HCT116 (cell line): ENCODE results near the gene CORO6. TPM values are rescaled to one million over a fixed set of nuclear protein-coding genes. Genes with fewer than 3 reads are reported as not detected.
A peak's percentile ranks its signal among the peaks of the same experiment; 100 is the strongest.

ENCODE experiments used
- ATAC-seq: fragments of 200-7000 bp; cut with Tn5 transposase; 2 replicates; pipeline ENCODE4 v1.9.1; 2020; ENCODE audit warnings: mild to moderate bottlenecking, moderate library complexity
- BruUV-seq: library from RNA; stranded (reverse); fragments of 400-500 nt; replicated peaks from 2 replicates; lab custom pipeline; 2021; lab: Mats Ljungman, UMichigan
- CTCF ChIA-PET: fragments of 300-600 bp; sonication (Branson Sonifier 250); formaldehyde crosslinking; loops from one replicate; lab custom pipeline; 2021; ENCODE audit warnings: antibody characterized with exemption; lab: Charles Lee
- POLR2A ChIA-PET: fragments of 300-600, 350-600 bp; sonication (Branson Sonifier 250); formaldehyde crosslinking; loops from one replicate; lab custom pipeline; 2021; ENCODE audit warnings: antibody characterized with exemption; lab: Charles Lee
- RAD21 ChIA-PET, 2 experiments: fragments of 300-600 bp; sonication (Branson Sonifier 250); formaldehyde crosslinking; loops; one replicate each; lab custom pipeline; 2023; ENCODE audit warnings: low total read pairs in 2 of 2; ENCODE audit not compliant: uncharacterized antibody in 2 of 2, unreplicated experiment in 2 of 2, low non-redundant PET in 1 of 2; lab: Charles Lee
- DNase-seq: peaks from one replicate; pipeline ENCODE4 v3.0.0-alpha.2; 2010; ENCODE audit warnings: low read depth, low spot score
- H2AFZ ChIP-seq: fragments of 200-600 bp; shearing (Covaris generic), sonication (generic); 2 replicates; pipeline ENCODE4 v1.6.1; 2017; ENCODE audit warnings: low read depth, mixed run types, mixed read lengths, antibody characterized with exemption, low read length; ENCODE audit not compliant: poor library complexity, severe bottlenecking
- H3K27ac ChIP-seq: 2 replicates; pipeline ENCODE4 v1.5.1; 2012; ENCODE audit warnings: low read depth, low read length
- H3K27me3 ChIP-seq: fragments of 200-600 bp; sonication (generic); 2 replicates; pipeline ENCODE4 v1.6.1; 2016; ENCODE audit warnings: mixed run types, low read length, mixed read lengths; ENCODE audit not compliant: insufficient read depth
- H3K36me3 ChIP-seq, 2 experiments: fragments of 200-500 bp in 1 of 2; fragments of 200-600 bp in 1 of 2; sonication (Bioruptor generic) in 1 of 2; sonication (generic) in 1 of 2; 2 replicates each; pipeline versions ENCODE4 v1.5.1 to v1.6.1; 2014 to 2016; ENCODE audit warnings: low read length in 2 of 2, inconsistent platforms in 1 of 2, mixed read lengths in 1 of 2, mixed run types in 1 of 2; ENCODE audit not compliant: insufficient read depth in 2 of 2, control insufficient read depth in 1 of 2
- H3K4me1 ChIP-seq, 2 experiments: fragments of 200-600 bp in 1 of 2; sonication (generic) in 1 of 2; 2 replicates each; pipeline versions ENCODE4 v1.5.1 to v1.6.1; 2012 to 2017; ENCODE audit warnings: low read length in 2 of 2, inconsistent platforms in 1 of 2, mild to moderate bottlenecking in 1 of 2, mixed read lengths in 1 of 2, mixed run types in 1 of 2, moderate library complexity in 1 of 2; ENCODE audit not compliant: insufficient read depth in 2 of 2, control insufficient read depth in 1 of 2
- H3K4me2 ChIP-seq: fragments of 200-600 bp; sonication (generic); 2 replicates; pipeline ENCODE4 v1.6.1; 2017; ENCODE audit warnings: mixed run types, low read length, mixed read lengths
- H3K4me3 ChIP-seq, 2 experiments: fragments of 200-600 bp in 1 of 2; sonication (generic) in 1 of 2; replicated peaks in 1 of 2; 2 replicates each; pipeline ENCODE4 v1.5.1; 2011 to 2016; ENCODE audit warnings: low read length in 2 of 2, control low read depth in 1 of 2, low read depth in 1 of 2, mild to moderate bottlenecking in 1 of 2, mixed read lengths in 1 of 2, mixed run types in 1 of 2
- H3K79me2 ChIP-seq: fragments of 200-600 bp; sonication (generic); 2 replicates; pipeline ENCODE4 v1.6.1; 2017; ENCODE audit warnings: mild to moderate bottlenecking, mixed run types, low read length, moderate library complexity, mixed read lengths; ENCODE audit not compliant: insufficient read depth
- H3K9ac ChIP-seq: fragments of 200-600 bp; sonication (generic); 2 replicates; pipeline ENCODE4 v1.6.1; 2016; ENCODE audit warnings: low read length, mixed read lengths
- H3K9me2 ChIP-seq: fragments of 200-600 bp; sonication (generic), shearing (Covaris generic); 2 replicates; pipeline ENCODE4 v1.6.1; 2017; ENCODE audit warnings: mixed run types, mild to moderate bottlenecking, moderate library complexity; ENCODE audit not compliant: insufficient read depth
- H3K9me3 ChIP-seq, 2 experiments: fragments of 200-500 bp in 1 of 2; fragments of 200-600 bp in 1 of 2; sonication (Bioruptor generic) in 1 of 2; sonication (generic) in 1 of 2; 2 replicates each; pipeline ENCODE4 v1.6.1; 2014 to 2017; ENCODE audit warnings: low read length in 2 of 2, mixed read lengths in 2 of 2, inconsistent platforms in 1 of 2, low read depth in 1 of 2, mild to moderate bottlenecking in 1 of 2, mixed run types in 1 of 2, moderate library complexity in 1 of 2; ENCODE audit not compliant: control insufficient read depth in 1 of 2, insufficient read depth in 1 of 2
- H4K20me1 ChIP-seq: fragments of 200-600 bp; sonication (generic), shearing (Covaris generic); 2 replicates; pipeline ENCODE4 v1.6.1; 2017; ENCODE audit warnings: mixed run types, mild to moderate bottlenecking, moderate library complexity; ENCODE audit not compliant: insufficient read depth
- CBX3 ChIP-seq: IDR thresholded peaks from 2 replicates; pipeline ENCODE4 v1.6.1; 2012; ENCODE audit warnings: low read depth
- CEBPB ChIP-seq: IDR thresholded peaks from 2 replicates; pipeline ENCODE4 v1.6.1; 2012; ENCODE audit warnings: low read depth
- CTCF ChIP-seq, 3 experiments: fragments of 200-600 bp in 1 of 3; sonication (generic) in 1 of 3; IDR thresholded peaks in 2 of 3; conservative IDR thresholded peaks in 1 of 3; 2 replicates each; pipeline ENCODE4 v1.5.1; 2012 to 2017; ENCODE audit warnings: low read depth in 2 of 3, low read length in 2 of 3, antibody characterized with exemption in 1 of 3, borderline replicate concordance in 1 of 3, control low read depth in 1 of 3, mild to moderate bottlenecking in 1 of 3, mixed read lengths in 1 of 3, mixed run types in 1 of 3, moderate library complexity in 1 of 3; ENCODE audit not compliant: insufficient read depth in 1 of 3
- EZH2 ChIP-seq: fragments of 200-600 bp; sonication (generic); IDR thresholded peaks from 2 replicates; pipeline ENCODE4 v1.6.1; 2017; ENCODE audit warnings: antibody characterized with exemption, mixed run types
- EZH2phosphoT487 ChIP-seq: fragments of 200-600 bp; IDR thresholded peaks from 2 replicates; pipeline ENCODE4 v1.6.1; 2018; ENCODE audit warnings: antibody characterized with exemption, borderline replicate concordance
- POLR2A ChIP-seq: IDR thresholded peaks from 2 replicates; pipeline ENCODE4 v1.7.0; 2011; ENCODE audit warnings: borderline replicate concordance; ENCODE audit not compliant: insufficient read depth, insufficient read length; ENCODE audit errors: extremely low read depth
- REST ChIP-seq: IDR thresholded peaks from 2 replicates; pipeline ENCODE4 v1.6.1; 2012; ENCODE audit warnings: low read depth
- SIN3A ChIP-seq: IDR thresholded peaks from 2 replicates; pipeline ENCODE4 v1.6.1; 2012; ENCODE audit warnings: low read depth
- YY1 ChIP-seq: IDR thresholded peaks from 2 replicates; pipeline ENCODE4 v1.6.1; 2011; ENCODE audit warnings: low read length, low read depth, moderate library complexity, mild to moderate bottlenecking; ENCODE audit not compliant: insufficient replicate concordance; ENCODE audit errors: extremely low read depth
- ZFX ChIP-seq: fragments of 450-650 bp; IDR thresholded peaks from 2 replicates; pipeline ENCODE4 v1.6.1; 2017
- ZNF274 ChIP-seq: fragments of 200-500 bp; sonication (Bioruptor generic); IDR thresholded peaks from 2 replicates; pipeline ENCODE4 v1.6.1; 2014; ENCODE audit warnings: mild to moderate bottlenecking, low read depth, low read length, inconsistent platforms
- intact Hi-C: fragments of 100-400 bp; cut with micrococcal nuclease; formaldehyde crosslinking; loops from 2 replicates; pipeline ENCODE4 v1.10.0; 2022
- total RNA-seq: library from RNA; stranded (reverse); gene quantifications from one replicate; pipeline ENCODE4 v1.2.1, GENCODE V29; 2021; ENCODE audit not compliant: unreplicated experiment

Gene CORO6
- total RNA-seq, 1 experiment from 2014 or later = 8.7 TPM

GRCh38 chr17:29665481-29665810 lies 42.7 kb upstream of the CORO6 start:
- ChIA-PET RAD21 (no interaction called here), CTCF (interaction anchor here (0.8 to 1.4 kb wide), 4 partner anchors 47 to 356 kb away, joined by 3 to 4 read pairs (median 4); no protein-coding TSS in a partner anchor), POLR2A (interaction anchor here (1.3 to 1.5 kb wide), 2 partner anchors 11 to 12 kb away, joined by 3 read pairs; no protein-coding TSS in a partner anchor)
- intact Hi-C loops = no loop called here
- Histone ChIP-seq H3K36me3 (no peaks in the 10 kb centered on the region), H3K27me3 (no peaks in the 10 kb centered on the region), H3K27ac (peak overlapping the region; percentile 44; the same call in 1 of the 2 replicates), H3K4me3 (peak overlapping the region in 1 of 2 experiments; percentile 2; a peak in 2 of 4 replicates), H3K4me1 (peaks cover 9 to 33% of the 10 kb centered on the region in 2 experiments), H3K4me2 (peak overlapping the region; percentile 62), H3K79me2 (no peaks in the 10 kb centered on the region), H3K9me2 (no peaks in the 10 kb centered on the region), H2AFZ (no peak overlapping the region), H3K9me3 (no peaks in the 10 kb centered on the region), H3K9ac (peak overlapping the region; percentile 4; the same call in 1 of the 2 replicates), H4K20me1 (no peaks in the 10 kb centered on the region)
- ATAC-seq = no peak
- TF ChIP-seq POLR2A (no peak), CBX3 (no peak), SIN3A (no peak), EZH2 (no peak), YY1 (no peak), EZH2phosphoT487 (no peak), CEBPB (no peak), ZFX (no peak), CTCF (IDR thresholded peaks at IDR 0.05 in 2 of 3, conservative IDR thresholded peaks at IDR 0.05 in 1 of 3; ENCODE audit: borderline replicate concordance in 1 of 3, insufficient read depth in 1 of 3, low read depth in 2 of 3, low read length in 2 of 3) (no peak), REST (no peak), ZNF274 (no peak)
- DNase-seq = no peak
- BruUV-seq = no TSS peak
